GM20000 (cell line): ENCODE results near the gene EVL.

ENCODE experiments used
- DNase-seq: peaks from one replicate; pipeline ENCODE4 v3.0.0; 2012; ENCODE audit warnings: low spot score
- CTCF ChIP-seq: IDR thresholded peaks from 2 replicates; pipeline ENCODE4 v1.5.1; 2012; ENCODE audit warnings: mild to moderate bottlenecking, control low read depth; ENCODE audit errors: extremely low read depth, missing control alignments

Gene EVL

GRCh38 chr14:100118396-100119011 lies 53.3 kb downstream of the EVL start:
- DNase-seq, result no peak
- no peak for TF ChIP-seq CTCF

GRCh38 chr14:100119251-100119650 lies 54.0 kb downstream of the EVL start:
- no peak for TF ChIP-seq CTCF
- DNase-seq, result no peak

- no peak for TF ChIP-seq CTCF
- no peak for DNase-seq
Observed at GRCh38 chr14:100120522-100121269, 55.5 kb downstream of the EVL start.

GRCh38 chr14:100121643-100122480 lies 56.6 kb downstream of the EVL start:
- no peak for TF ChIP-seq CTCF

GRCh38 chr14:100122481-100123223 lies 57.4 kb downstream of the EVL start:
- no peak for TF ChIP-seq CTCF
- DNase-seq, result no peak

More at GRCh38 chr14:100121643-100122480, 56.6 kb downstream of the EVL start:
- no peak for DNase-seq

- TF ChIP-seq CTCF, result no peak
- DNase-seq, result no peak
Observed at GRCh38 chr14:100123618-100124017, 58.4 kb downstream of the EVL start.
